K562 (cell line): ENCODE measurements around the gene ITPK1. TPM values are rescaled to one million over a fixed set of nuclear protein-coding genes. Genes with fewer than 3 reads are reported as not detected.
"Not testable (repeated sequence)": the region's sequence is repeated elsewhere in the genome, so short reads cannot be mapped to it uniquely, and the experiment has no call there.

Experiments used
- ATAC-seq: fragments of 200-7000 bp; cut with Tn5 transposase; 3 replicates; pipeline ENCODE4 v1.9.1; 2020; ENCODE audit warnings: moderate library complexity
- BruUV-seq: library from RNA; stranded (reverse); fragments of 400-500 nt; replicated peaks from 2 replicates; lab custom pipeline; 2021; lab: Mats Ljungman, UMichigan
- CTCF ChIA-PET: fragments of 300-600 bp; formaldehyde crosslinking; extraction: SDS; loops from one replicate; lab custom pipeline; 2021; ENCODE audit warnings: low intra/inter-chr PET ratio; lab: Yijun Ruan, JAX
- POLR2A ChIA-PET: fragments of 300-600, 350-650 bp; sonication (Branson Sonifier 250); formaldehyde crosslinking; extraction: SDS; loops from one replicate; lab custom pipeline; 2021; ENCODE audit warnings: antibody characterized with exemption, inconsistent platforms; lab: Yijun Ruan, JAX
- DNase-seq, 4 experiments: peaks; one replicate each; pipeline versions ENCODE4 v3.0.0 to v3.0.0-alpha.2; 2011 to 2018; ENCODE audit warnings: low spot score in 3 of 4, mixed read lengths in 3 of 4; ENCODE audit errors: extremely low read depth in 1 of 4
- FAIRE-seq: peaks from 2 replicates; lab custom pipeline; 2011; peaks lifted over from hg19 to GRCh38; lab: Jason Lieb, UNC
- H2AFZ ChIP-seq: 2 replicates; pipeline ENCODE4 v1.6.0; 2011; ENCODE audit warnings: low read depth, low read length, control low read depth, inconsistent platforms
- H3K27ac ChIP-seq: fragments of 200-600 bp; 3 replicates; pipeline ENCODE4 v1.8.0; 2011; ENCODE audit warnings: low read depth, mild to moderate bottlenecking, control low read depth, inconsistent platforms, low read length, moderate library complexity, mixed read lengths; ENCODE audit errors: extremely low read depth
- H3K27me3 ChIP-seq, 2 experiments: fragments of 300-600 bp in 1 of 2; 2 replicates in 1 of 2; 3 replicates in 1 of 2; pipeline versions ENCODE4 v1.6.0 to v1.8.0; 2011; ENCODE audit warnings: inconsistent platforms in 2 of 2, low read length in 2 of 2, mild to moderate bottlenecking in 1 of 2, mixed read lengths in 1 of 2, moderate library complexity in 1 of 2; ENCODE audit not compliant: control insufficient read depth in 2 of 2, insufficient read depth in 2 of 2
- H3K36me3 ChIP-seq: fragments of 300-600 bp; 3 replicates; pipeline ENCODE4 v1.8.0; 2011; ENCODE audit warnings: mild to moderate bottlenecking, low read length, inconsistent platforms; ENCODE audit not compliant: control insufficient read depth, insufficient read depth
- H3K4me1 ChIP-seq, 2 experiments: fragments of 200-600 bp in 1 of 2; replicated peaks in 1 of 2; 2 replicates in 1 of 2; 3 replicates in 1 of 2; pipeline versions ENCODE4 v1.5.1 to v1.8.0; 2011; ENCODE audit warnings: inconsistent platforms in 2 of 2, low read length in 2 of 2, mild to moderate bottlenecking in 1 of 2, mixed read lengths in 1 of 2, moderate library complexity in 1 of 2; ENCODE audit not compliant: control insufficient read depth in 2 of 2, insufficient read depth in 2 of 2
- H3K4me2 ChIP-seq: 2 replicates; pipeline ENCODE4 v1.6.1; 2011; ENCODE audit warnings: low read length, control low read depth, inconsistent platforms, mixed read lengths; ENCODE audit not compliant: insufficient read depth
- H3K4me3 ChIP-seq: fragments of 200-600 bp; sonication (generic), shearing (Covaris generic); 2 replicates; pipeline ENCODE4 v1.5.1; 2016; ENCODE audit warnings: control low read depth, inconsistent platforms
- H3K79me2 ChIP-seq: fragments of 200-600 bp; 3 replicates; pipeline ENCODE4 v1.8.0; 2011; ENCODE audit warnings: low read length, inconsistent platforms; ENCODE audit not compliant: control insufficient read depth, insufficient read depth
- H3K9ac ChIP-seq, 2 experiments: 2 replicates each; pipeline versions ENCODE4 v1.6.0 to v1.6.1; 2011; ENCODE audit warnings: low read depth in 2 of 2, low read length in 2 of 2, control low read depth in 1 of 2, inconsistent platforms in 1 of 2, mild to moderate bottlenecking in 1 of 2, mixed read lengths in 1 of 2; ENCODE audit not compliant: insufficient read depth in 1 of 2
- H3K9me1 ChIP-seq: one replicate; pipeline ENCODE4 v1.6.0; 2011; ENCODE audit warnings: inconsistent platforms, mild to moderate bottlenecking, low read length, moderate library complexity; ENCODE audit not compliant: control insufficient read depth, insufficient read depth
- H3K9me3 ChIP-seq: replicated peaks from 2 replicates; pipeline ENCODE4 v1.5.1; 2011; ENCODE audit warnings: low read depth, low read length, inconsistent platforms; ENCODE audit not compliant: control insufficient read depth, insufficient read depth
- H4K20me1 ChIP-seq: replicated peaks from 2 replicates; pipeline ENCODE4 v1.6.1; 2011; ENCODE audit warnings: low read length, inconsistent platforms, mixed read lengths; ENCODE audit not compliant: control insufficient read depth, insufficient read depth
- DDX20 ChIP-seq: fragments of 450-650 bp; IDR thresholded peaks from 2 replicates; pipeline ENCODE4 v1.6.1; 2016; ENCODE audit warnings: missing genetic modification characterization, low read depth, mild to moderate bottlenecking, missing compliant biosample characterization, moderate library complexity
- EZH2 ChIP-seq: IDR thresholded peaks from 2 replicates; pipeline ENCODE4 v1.6.1; 2012; ENCODE audit warnings: low read depth, mild to moderate bottlenecking, inconsistent platforms, low read length, borderline replicate concordance
- HMG20A ChIP-seq: fragments of 450-650 bp; formaldehyde crosslinking; conservative IDR thresholded peaks from 2 replicates; pipeline ENCODE4 v1.4.0; 2020; ENCODE audit warnings: mild to moderate bottlenecking, mixed read lengths
- PHB ChIP-seq: fragments of 250-450 bp; sonication (Bioruptor Pico); IDR thresholded peaks from 2 replicates; pipeline ENCODE4 v1.5.0; 2021
- POLR2B ChIP-seq: fragments of 450-650 bp; IDR thresholded peaks from 2 replicates; pipeline ENCODE4 v1.6.1; 2018; ENCODE audit warnings: low read depth; ENCODE audit not compliant: partially characterized antibody
- TRIM28 ChIP-seq: fragments of 450-650 bp; IDR thresholded peaks from 2 replicates; pipeline ENCODE4 v1.6.1; 2017
- ZFX ChIP-seq: sonication (generic); formaldehyde crosslinking; IDR thresholded peaks from 2 replicates; pipeline ENCODE4 v1.8.0; 2022; ENCODE audit warnings: mild to moderate bottlenecking, missing genetic modification reagents, moderate library complexity
- ZNF239 ChIP-seq: fragments of 250-450 bp; sonication (Bioruptor Pico); IDR thresholded peaks from 2 replicates; pipeline ENCODE4 v1.4.0; 2020; ENCODE audit warnings: mild to moderate bottlenecking
- WGBS: fragments of 100-300 bp; shearing (Covaris generic); methylation state at CpG from one replicate; pipeline ENCODE4 v1.1.6; 2016; ENCODE audit warnings: low coverage, mixed read lengths; ENCODE audit not compliant: insufficient coverage; ENCODE audit errors: missing lambda C conversion rate; 5-methylcytosine and 5-hydroxymethylcytosine counted together
- in situ Hi-C: fragments of 300-500 bp; cut with MboI; formaldehyde crosslinking; loops from 4 replicates; pipeline ENCODE4 v1.15.0; 2018; ENCODE audit warnings: inconsistent platforms, mixed read lengths
- intact Hi-C: fragments of 100-400 bp; cut with micrococcal nuclease; formaldehyde crosslinking; loops from 2 replicates; pipeline ENCODE4 v1.14.2; 2022
- polyA plus RNA-seq, 8 experiments: library from polyadenylated mRNA; depleted of rRNA in 4 of 8; stranded (reverse) in 5 of 8; unstranded in 3 of 8; fragments of >200 nt; fragmentation: Nextera tagmentation in 2 of 8; fragmentation: Illumina TruSeq in 1 of 8; extraction: Ambion mirVana in 2 of 8; extraction: Trizol in 1 of 8; gene quantifications; 2 replicates each; pipeline versions ENCODE4 v1.2.1 to v1.2.3, GENCODE V29; 2011 to 2014; ENCODE audit warnings: inconsistent platforms in 1 of 8, missing spikeins in 1 of 8
- total RNA-seq, 7 experiments: library from RNA; depleted of rRNA in 6 of 7; stranded (reverse); fragments of >200 nt in 6 of 7; fragmentation: Illumina TruSeq in 2 of 7; extraction: Trizol in 2 of 7; gene quantifications; 2 replicates each; pipeline versions ENCODE4 v1.2.1 to v1.2.3, GENCODE V29; 2011 to 2021; ENCODE audit warnings: low replicate concordance in 1 of 7
- TF ChIP-seq, protein P1 (sequence below): fragments of 450-650 bp; formaldehyde crosslinking; IDR thresholded peaks from 2 replicates; pipeline ENCODE4 v1.4.0; 2020; ENCODE audit warnings: mild to moderate bottlenecking, moderate library complexity
- TF ChIP-seq, protein P2 (sequence below): fragments of 250-450 bp; sonication (Bioruptor Pico); IDR thresholded peaks from 2 replicates; pipeline ENCODE4 v1.8.0; 2021; ENCODE audit warnings: mild to moderate bottlenecking, moderate library complexity

Gene ITPK1
- total and polyA plus RNA-seq, 9 of the 15 experiments (the other 6 are each of a cell fraction or from before 2014, with no cell fraction given): 1.2 to 39.2 (median 23.0) TPM

DNA sequence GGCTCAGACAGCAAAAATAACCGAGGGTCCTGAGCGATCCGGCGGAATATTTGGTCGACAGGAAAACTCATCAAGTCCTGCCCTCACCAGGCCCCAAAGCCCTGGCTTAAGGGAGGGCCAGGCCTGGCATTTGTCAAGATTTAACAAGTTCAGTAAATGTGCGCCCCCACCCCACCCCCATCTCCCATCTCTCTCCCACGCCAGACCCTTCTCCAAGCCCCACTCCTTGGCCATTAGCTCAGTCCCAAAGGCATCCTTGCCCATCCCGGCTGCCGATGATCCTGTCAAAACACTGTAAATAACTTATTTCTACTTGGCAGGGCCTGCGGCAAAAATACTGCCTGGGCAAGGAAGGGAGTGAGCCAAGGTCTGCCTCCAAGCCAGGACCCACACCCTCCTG is 52.8 kb downstream of the ITPK1 start:
- intact Hi-C loops (no loop called here), in situ Hi-C loops (no loop called here)
- Histone ChIP-seq H3K79me2 (peaks cover 9% of the 10 kb centered on the region; the same call in 2 of the 3 replicates), H3K36me3 (no peaks in the 10 kb centered on the region), H3K9me3 (no peaks in the 10 kb centered on the region), H3K27ac (no peak overlapping the region), H3K4me2 (no peak overlapping the region), H3K9ac (no peak overlapping the region), H3K4me3 (no peak overlapping the region), H4K20me1 (no peaks in the 10 kb centered on the region), H3K9me1 (no peaks in the 10 kb centered on the region)
- DNase-seq (no peak), ATAC-seq (no peak), FAIRE-seq (no peak)
- WGBS: 79% methylated on average over 5 of the region's 10 CpGs
- BruUV-seq: no TSS peak
- ChIA-PET POLR2A (interaction anchor here (0.6 to 0.7 kb wide), 2 partner anchors 9 to 25 kb away, joined by 3 read pairs; no protein-coding TSS in a partner anchor), CTCF (no interaction called here)
- TF ChIP-seq TRIM28: no peak
- TF ChIP-seq, protein P1, sequence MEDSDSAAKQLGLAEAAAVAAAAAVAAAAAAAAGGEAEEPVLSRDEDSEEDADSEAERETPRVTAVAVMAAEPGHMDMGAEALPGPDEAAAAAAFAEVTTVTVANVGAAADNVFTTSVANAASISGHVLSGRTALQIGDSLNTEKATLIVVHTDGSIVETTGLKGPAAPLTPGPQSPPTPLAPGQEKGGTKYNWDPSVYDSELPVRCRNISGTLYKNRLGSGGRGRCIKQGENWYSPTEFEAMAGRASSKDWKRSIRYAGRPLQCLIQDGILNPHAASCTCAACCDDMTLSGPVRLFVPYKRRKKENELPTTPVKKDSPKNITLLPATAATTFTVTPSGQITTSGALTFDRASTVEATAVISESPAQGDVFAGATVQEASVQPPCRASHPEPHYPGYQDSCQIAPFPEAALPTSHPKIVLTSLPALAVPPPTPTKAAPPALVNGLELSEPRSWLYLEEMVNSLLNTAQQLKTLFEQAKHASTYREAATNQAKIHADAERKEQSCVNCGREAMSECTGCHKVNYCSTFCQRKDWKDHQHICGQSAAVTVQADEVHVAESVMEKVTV (CRISPR knock-in tag): no peak
- no peak for TF ChIP-seq ZNF239 (CRISPR knock-in tag)
- TF ChIP-seq POLR2B: no peak
- no peak for TF ChIP-seq DDX20 (tag)
- TF ChIP-seq, protein P2, sequence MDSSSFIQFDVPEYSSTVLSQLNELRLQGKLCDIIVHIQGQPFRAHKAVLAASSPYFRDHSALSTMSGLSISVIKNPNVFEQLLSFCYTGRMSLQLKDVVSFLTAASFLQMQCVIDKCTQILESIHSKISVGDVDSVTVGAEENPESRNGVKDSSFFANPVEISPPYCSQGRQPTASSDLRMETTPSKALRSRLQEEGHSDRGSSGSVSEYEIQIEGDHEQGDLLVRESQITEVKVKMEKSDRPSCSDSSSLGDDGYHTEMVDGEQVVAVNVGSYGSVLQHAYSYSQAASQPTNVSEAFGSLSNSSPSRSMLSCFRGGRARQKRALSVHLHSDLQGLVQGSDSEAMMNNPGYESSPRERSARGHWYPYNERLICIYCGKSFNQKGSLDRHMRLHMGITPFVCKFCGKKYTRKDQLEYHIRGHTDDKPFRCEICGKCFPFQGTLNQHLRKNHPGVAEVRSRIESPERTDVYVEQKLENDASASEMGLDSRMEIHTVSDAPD: no peak
- TF ChIP-seq EZH2: no peak
- TF ChIP-seq HMG20A (CRISPR knock-in tag): no peak
- no peak for TF ChIP-seq ZFX (CRISPR knock-in tag)
- TF ChIP-seq PHB (CRISPR knock-in tag): no peak
- TF ChIP-seq, all 486 proteins: peak for 0
- peaks cover 8 to 14% of the 10 kb centered on the region in 2 experiments; a peak in 4 of 5 replicates for H3K4me1 ChIP-seq
- H3K27me3 ChIP-seq: no peaks in the 10 kb centered on the region
- H2AFZ ChIP-seq: no peak overlapping the region

DNA sequence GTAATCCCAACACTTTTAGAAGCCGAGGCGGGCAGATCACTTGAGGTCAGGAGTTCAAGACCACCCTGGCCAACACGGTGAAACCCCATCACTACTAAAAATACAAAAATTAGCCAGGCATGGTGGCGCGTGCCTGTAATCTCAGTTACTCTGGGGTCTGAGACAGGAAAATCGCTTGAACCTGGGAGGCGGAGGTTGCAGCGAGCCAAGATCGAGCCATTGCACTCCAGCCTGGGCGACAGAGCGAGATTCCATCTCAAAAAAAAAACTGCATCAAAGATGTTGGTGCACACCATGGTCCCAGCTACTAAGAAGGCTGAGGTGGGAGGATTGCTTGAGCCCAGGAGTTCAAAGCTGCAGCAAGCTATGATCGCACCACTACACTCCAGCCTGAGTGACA is 53.7 kb downstream of the ITPK1 start:
- BruUV-seq, ATAC-seq, H2AFZ ChIP-seq, FAIRE-seq, H3K27me3 ChIP-seq, H4K20me1 ChIP-seq, H3K27ac ChIP-seq, CTCF ChIA-PET, in situ Hi-C loops, intact Hi-C loops, H3K79me2 ChIP-seq, DNase-seq, H3K4me2 ChIP-seq, H3K9me1 ChIP-seq, H3K9me3 ChIP-seq, H3K4me3 ChIP-seq, H3K9ac ChIP-seq, H3K36me3 ChIP-seq: not testable (repeated sequence)
- whole genome bisulfite sequencing: 82% methylated on average over 12 of the region's 12 CpGs
- POLR2A ChIA-PET: interaction anchor here (0.6 to 0.7 kb wide), 2 partner anchors 25 to 145 kb away, joined by 3 to 4 read pairs; partner anchors contain the start of gene GON7
- peaks cover 11 to 14% of the 10 kb centered on the region in 2 experiments; a peak in 4 of 5 replicates for H3K4me1 ChIP-seq
